Measurements from ENCODE around the gene ATP2C2.

ATP2C2 gene

DNA sequence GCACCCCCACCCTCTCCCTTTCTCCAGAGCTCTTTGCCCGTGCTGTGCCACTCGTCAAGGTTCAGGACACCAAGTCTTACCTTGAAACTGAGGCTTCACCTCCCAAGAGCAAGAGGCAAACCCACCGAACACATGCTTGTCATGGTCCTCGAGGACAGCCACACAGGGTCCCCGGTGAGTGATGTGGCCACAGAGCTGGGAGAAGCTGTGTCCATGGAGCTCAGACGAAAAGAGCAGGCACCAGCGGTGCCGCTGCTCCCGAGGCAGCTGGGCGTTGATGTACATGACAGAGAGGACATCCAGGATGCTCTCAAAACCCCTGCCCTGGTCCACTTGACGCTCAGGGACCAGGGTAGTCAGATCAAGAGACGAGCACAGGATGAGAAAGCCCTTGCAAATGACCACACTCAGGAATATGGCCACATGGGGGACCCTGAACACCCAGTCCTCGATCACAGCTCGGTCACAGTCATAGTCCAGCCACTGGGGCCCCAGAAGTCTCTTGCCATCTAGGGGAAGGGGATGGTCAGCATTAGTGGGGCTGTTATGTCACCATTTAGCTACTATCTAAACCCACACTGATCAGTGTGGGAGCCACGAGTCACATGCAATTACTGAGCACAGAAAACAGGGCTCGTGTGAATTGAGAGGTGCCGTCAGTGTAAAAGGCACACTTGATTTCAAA, 118.4 kb downstream of the ATP2C2 start:
- H3K36me3 ChIP-seq (ENCODE audit: control insufficient read depth in 1 of 2, insufficient read depth in 2 of 2, low read length in 2 of 2) = peaks cover 19 to 40% of the 10 kb centered on the region in 2 donors
- no peaks in the 10 kb centered on the region for H3K27me3 ChIP-seq (ENCODE audit: control insufficient read depth in 1 of 2, insufficient read depth in 2 of 2, low read length in 2 of 2)
- no peaks in the 10 kb centered on the region for H3K4me1 ChIP-seq (ENCODE audit: control insufficient read depth in 1 of 2, insufficient read depth in 2 of 2, low read length in 2 of 2)
- no peak overlapping the region for H3K9ac ChIP-seq (ENCODE audit: low read depth in 1 of 2, low read length in 2 of 2)
- no peak overlapping the region for H3K4me3 ChIP-seq (ENCODE audit: low read depth in 1 of 2, low read length in 2 of 2)
- H3K9me3 ChIP-seq (ENCODE audit: control insufficient read depth in 1 of 2, low read length in 2 of 2) = no peaks in the 10 kb centered on the region
- no peak overlapping the region for H3K27ac ChIP-seq (ENCODE audit: low read depth, low read length)

DNA sequence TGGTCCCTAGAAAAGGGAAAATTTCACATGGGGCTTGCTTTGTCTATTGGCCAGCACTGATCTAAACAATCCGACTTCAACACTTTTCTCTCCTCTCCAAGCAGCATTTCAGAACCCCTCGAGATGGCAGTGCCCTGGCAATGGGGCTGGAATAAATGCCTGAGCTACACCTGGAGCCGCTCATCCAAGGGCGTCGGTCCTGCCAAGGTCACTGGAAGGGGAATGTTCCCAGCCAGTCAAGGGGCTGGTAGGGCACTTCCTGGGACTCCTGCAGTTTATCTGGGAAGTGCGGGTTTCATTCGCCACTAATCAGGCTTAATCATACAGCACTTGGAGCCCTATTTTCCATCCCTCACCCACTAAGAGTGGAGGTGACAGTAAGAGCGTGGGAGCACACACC, 119.0 kb downstream of the ATP2C2 start:
- Histone ChIP-seq H3K27me3 (ENCODE audit: control insufficient read depth in 1 of 2, insufficient read depth in 2 of 2, low read length in 2 of 2) (no peaks in the 10 kb centered on the region), H3K36me3 (ENCODE audit: control insufficient read depth in 1 of 2, insufficient read depth in 2 of 2, low read length in 2 of 2) (peaks cover 19 to 36% of the 10 kb centered on the region in 2 donors), H3K27ac (ENCODE audit: low read depth, low read length) (no peak overlapping the region), H3K4me1 (ENCODE audit: control insufficient read depth in 1 of 2, insufficient read depth in 2 of 2, low read length in 2 of 2) (no peaks in the 10 kb centered on the region), H3K4me3 (ENCODE audit: low read depth in 1 of 2, low read length in 2 of 2) (no peak overlapping the region), H3K9me3 (ENCODE audit: control insufficient read depth in 1 of 2, low read length in 2 of 2) (no peaks in the 10 kb centered on the region), H3K9ac (ENCODE audit: low read depth in 1 of 2, low read length in 2 of 2) (no peak overlapping the region)

DNA sequence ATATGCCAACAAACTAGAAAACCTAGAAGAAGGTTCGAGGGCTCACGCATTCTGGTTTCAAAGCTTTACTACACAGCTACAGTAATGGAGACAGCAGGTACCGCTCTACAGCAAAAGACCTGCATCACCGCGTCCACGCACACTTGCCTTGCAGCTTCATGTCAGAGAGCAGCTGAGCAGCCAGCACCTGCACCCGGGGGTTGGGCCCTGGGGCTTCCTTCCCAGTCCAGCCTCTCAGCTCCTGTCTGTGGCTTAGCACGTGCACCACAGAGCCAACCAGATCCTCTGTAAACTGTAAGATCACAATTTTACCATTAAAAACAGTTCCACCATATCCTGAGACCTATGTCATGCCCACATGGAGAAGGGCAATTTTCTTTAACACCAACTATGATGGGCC, 120.8 kb downstream of the ATP2C2 start:
- Histone ChIP-seq H3K4me3 (ENCODE audit: low read depth in 1 of 2, low read length in 2 of 2) (no peak overlapping the region), H3K27ac (ENCODE audit: low read depth, low read length) (no peak overlapping the region), H3K9me3 (ENCODE audit: control insufficient read depth in 1 of 2, low read length in 2 of 2) (peaks cover 0 to 4% of the 10 kb centered on the region in 2 donors), H3K36me3 (ENCODE audit: control insufficient read depth in 1 of 2, insufficient read depth in 2 of 2, low read length in 2 of 2) (peaks cover 15 to 41% of the 10 kb centered on the region in 2 donors), H3K4me1 (ENCODE audit: control insufficient read depth in 1 of 2, insufficient read depth in 2 of 2, low read length in 2 of 2) (no peaks in the 10 kb centered on the region), H3K27me3 (ENCODE audit: control insufficient read depth in 1 of 2, insufficient read depth in 2 of 2, low read length in 2 of 2) (no peaks in the 10 kb centered on the region), H3K9ac (ENCODE audit: low read depth in 1 of 2, low read length in 2 of 2) (no peak overlapping the region)

DNA sequence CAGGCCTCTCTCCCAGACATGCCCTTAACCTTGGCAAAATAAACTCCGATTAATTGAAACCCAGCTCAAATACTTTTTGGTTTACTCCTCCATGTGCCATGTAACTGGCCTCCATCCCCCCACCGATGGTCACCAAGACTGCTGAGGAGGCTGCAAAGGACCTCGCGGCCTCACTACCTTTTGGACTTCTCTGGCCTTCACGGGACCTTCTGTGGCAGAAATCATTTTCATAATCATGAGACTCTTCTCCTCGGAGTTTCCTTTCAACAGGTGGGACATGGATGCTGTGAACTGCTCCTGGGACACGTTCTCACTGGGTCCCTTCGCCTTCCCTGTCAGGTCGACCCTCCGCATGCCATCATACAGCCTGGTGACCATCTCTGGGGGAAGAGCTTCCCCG, 127.2 kb downstream of the ATP2C2 start:
- Histone ChIP-seq H3K4me3 (ENCODE audit: low read depth in 1 of 2, low read length in 2 of 2) (no peak overlapping the region), H3K36me3 (ENCODE audit: control insufficient read depth in 1 of 2, insufficient read depth in 2 of 2, low read length in 2 of 2) (peaks cover 17 to 44% of the 10 kb centered on the region in 2 donors), H3K27me3 (ENCODE audit: control insufficient read depth in 1 of 2, insufficient read depth in 2 of 2, low read length in 2 of 2) (no peaks in the 10 kb centered on the region), H3K27ac (ENCODE audit: low read depth, low read length) (no peak overlapping the region), H3K4me1 (ENCODE audit: control insufficient read depth in 1 of 2, insufficient read depth in 2 of 2, low read length in 2 of 2) (no peaks in the 10 kb centered on the region), H3K9ac (ENCODE audit: low read depth in 1 of 2, low read length in 2 of 2) (no peak overlapping the region), H3K9me3 (ENCODE audit: control insufficient read depth in 1 of 2, low read length in 2 of 2) (peaks cover 0 to 4% of the 10 kb centered on the region in 2 donors)

DNA sequence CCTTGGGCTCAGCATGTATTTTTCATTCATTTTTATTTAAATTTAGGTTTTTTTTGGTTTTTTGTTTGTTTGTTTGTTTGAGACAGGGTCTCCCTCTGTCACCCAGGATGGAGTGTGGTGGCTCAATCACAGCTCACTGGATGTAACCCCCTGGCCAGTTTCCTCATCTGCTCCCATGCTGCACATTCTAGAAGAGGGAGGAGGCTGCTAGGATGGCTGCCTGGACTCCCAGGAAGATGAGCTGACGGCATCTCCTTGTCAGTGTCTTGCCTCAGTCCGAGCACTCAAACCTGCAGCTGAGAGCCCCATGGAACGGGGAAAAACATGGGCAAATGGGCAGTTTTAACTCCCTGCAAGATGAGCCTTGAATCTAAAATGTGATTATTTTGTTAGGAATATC, 128.7 kb downstream of the ATP2C2 start:
- no peaks in the 10 kb centered on the region for H3K27me3 ChIP-seq (ENCODE audit: control insufficient read depth in 1 of 2, insufficient read depth in 2 of 2, low read length in 2 of 2)
- no peak overlapping the region for H3K4me3 ChIP-seq (ENCODE audit: low read depth in 1 of 2, low read length in 2 of 2)
- no peak overlapping the region for H3K9ac ChIP-seq (ENCODE audit: low read depth in 1 of 2, low read length in 2 of 2)
- peaks cover 0 to 4% of the 10 kb centered on the region in 2 donors for H3K9me3 ChIP-seq (ENCODE audit: control insufficient read depth in 1 of 2, low read length in 2 of 2)
- no peak overlapping the region for H3K27ac ChIP-seq (ENCODE audit: low read depth, low read length)
- peaks cover 7 to 9% of the 10 kb centered on the region in 2 donors for H3K4me1 ChIP-seq (ENCODE audit: control insufficient read depth in 1 of 2, insufficient read depth in 2 of 2, low read length in 2 of 2)
- H3K36me3 ChIP-seq (ENCODE audit: control insufficient read depth in 1 of 2, insufficient read depth in 2 of 2, low read length in 2 of 2) = peaks cover 17 to 44% of the 10 kb centered on the region in 2 donors

DNA sequence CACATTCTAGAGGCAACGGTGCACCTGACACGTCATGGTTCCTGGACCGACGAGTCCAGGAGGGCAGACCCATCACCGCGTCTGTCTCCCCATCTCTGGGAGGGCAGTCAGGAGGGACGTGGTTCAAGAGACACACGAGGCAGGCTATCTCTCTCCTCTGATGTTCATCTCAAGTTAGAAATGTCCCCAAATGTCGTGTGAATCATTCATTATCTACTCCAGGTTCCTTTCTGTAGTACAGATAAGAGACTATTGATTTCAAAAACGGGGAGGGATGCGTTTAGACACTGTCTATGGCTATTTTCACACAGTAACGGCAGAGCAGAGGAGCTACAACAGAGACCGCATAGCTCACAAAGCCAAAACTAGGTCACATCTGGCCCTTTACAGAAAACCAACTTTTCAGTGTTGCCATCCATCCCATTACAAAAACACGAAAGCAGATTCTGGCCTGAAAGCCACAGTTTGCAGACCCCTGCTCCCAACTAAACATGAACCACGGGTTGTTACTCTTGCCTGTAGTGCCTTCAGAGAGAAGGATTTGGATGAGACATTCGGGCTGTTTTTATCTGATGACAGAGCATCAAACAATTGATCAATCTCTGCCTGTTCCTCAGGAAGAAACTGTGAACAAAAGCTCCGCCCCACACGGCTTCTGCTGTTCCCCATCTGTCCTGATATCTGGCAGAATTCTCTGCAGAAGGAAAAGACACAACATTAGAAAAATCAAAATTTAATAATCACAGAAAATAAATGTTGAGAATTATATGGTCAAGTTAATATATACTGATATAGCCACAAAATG, 129.3 kb downstream of the ATP2C2 start:
- Histone ChIP-seq H3K9me3 (ENCODE audit: control insufficient read depth in 1 of 2, low read length in 2 of 2) (peaks cover 0 to 4% of the 10 kb centered on the region in 2 donors), H3K4me3 (ENCODE audit: low read depth in 1 of 2, low read length in 2 of 2) (no peak overlapping the region), H3K27ac (ENCODE audit: low read depth, low read length) (no peak overlapping the region), H3K9ac (ENCODE audit: low read depth in 1 of 2, low read length in 2 of 2) (no peak overlapping the region), H3K27me3 (ENCODE audit: control insufficient read depth in 1 of 2, insufficient read depth in 2 of 2, low read length in 2 of 2) (no peaks in the 10 kb centered on the region), H3K4me1 (ENCODE audit: control insufficient read depth in 1 of 2, insufficient read depth in 2 of 2, low read length in 2 of 2) (peaks cover 7 to 14% of the 10 kb centered on the region in 2 donors), H3K36me3 (ENCODE audit: control insufficient read depth in 1 of 2, insufficient read depth in 2 of 2, low read length in 2 of 2) (peaks cover 20 to 44% of the 10 kb centered on the region in 2 donors)

DNA sequence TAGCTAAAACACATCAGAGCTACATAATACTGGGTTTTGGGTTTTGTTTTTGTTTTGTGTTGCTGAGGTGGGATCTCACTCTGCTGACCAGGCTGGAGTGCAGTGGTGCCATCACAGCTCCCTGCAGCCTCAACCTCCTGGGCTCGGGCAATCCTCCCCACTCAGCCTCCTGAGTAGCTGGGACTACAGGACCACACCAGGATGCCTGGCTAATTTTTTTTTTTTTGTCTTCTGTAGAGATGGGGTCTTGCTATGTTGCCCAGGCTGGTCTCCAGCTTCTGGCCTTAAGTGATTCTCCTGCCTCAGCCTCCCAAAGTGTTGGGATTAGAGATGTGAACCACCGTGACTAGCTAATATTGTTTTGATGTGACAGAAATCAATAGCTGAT, 129.9 kb downstream of the ATP2C2 start:
- Histone ChIP-seq H3K9me3 (ENCODE audit: control insufficient read depth in 1 of 2, low read length in 2 of 2) (peaks cover 0 to 4% of the 10 kb centered on the region in 2 donors), H3K4me1 (ENCODE audit: control insufficient read depth in 1 of 2, insufficient read depth in 2 of 2, low read length in 2 of 2) (peaks cover 11 to 14% of the 10 kb centered on the region in 2 donors), H3K27ac (ENCODE audit: low read depth, low read length) (no peak overlapping the region), H3K9ac (ENCODE audit: low read depth in 1 of 2, low read length in 2 of 2) (no peak overlapping the region), H3K27me3 (ENCODE audit: control insufficient read depth in 1 of 2, insufficient read depth in 2 of 2, low read length in 2 of 2) (no peaks in the 10 kb centered on the region), H3K4me3 (ENCODE audit: low read depth in 1 of 2, low read length in 2 of 2) (no peak overlapping the region), H3K36me3 (ENCODE audit: control insufficient read depth in 1 of 2, insufficient read depth in 2 of 2, low read length in 2 of 2) (peaks cover 20 to 38% of the 10 kb centered on the region in 2 donors)

DNA sequence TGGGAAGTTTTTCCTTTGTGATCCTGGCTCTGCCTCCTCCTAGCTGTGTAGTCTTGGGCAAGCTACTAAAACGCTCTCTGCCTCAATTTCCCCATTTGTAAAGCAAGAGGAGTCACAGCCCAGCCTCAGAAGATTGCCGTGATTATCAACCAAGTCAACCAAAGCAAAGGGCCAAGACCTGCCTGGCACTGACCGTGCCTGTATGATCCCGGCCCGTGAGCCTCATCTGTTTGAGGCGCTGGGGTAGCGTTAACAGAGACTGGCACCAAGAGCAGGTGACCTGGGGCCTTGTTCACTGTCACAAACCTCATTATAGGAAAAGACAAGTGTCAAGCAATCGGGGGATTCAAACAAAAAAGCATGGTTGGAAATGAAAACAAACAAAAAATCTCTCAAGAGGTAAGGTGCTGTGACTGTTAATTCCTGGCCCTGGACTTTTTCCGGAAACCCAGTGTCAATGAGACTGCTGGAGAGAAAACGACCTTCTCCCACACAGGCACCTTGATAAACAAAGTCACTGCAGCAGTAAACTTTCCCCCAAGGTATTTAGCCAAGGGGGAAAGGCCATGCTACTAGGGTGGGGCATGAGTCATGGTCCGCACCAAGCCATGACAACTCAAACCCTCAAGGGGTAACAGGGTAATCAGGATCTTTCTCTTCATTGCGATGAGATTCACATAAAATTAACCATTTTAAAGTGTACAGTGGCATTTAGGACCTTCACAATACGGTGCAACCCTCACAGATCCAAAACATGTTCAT, 130.7 kb downstream of the ATP2C2 start:
- no peaks in the 10 kb centered on the region for H3K9me3 ChIP-seq (ENCODE audit: control insufficient read depth in 1 of 2, low read length in 2 of 2)
- H3K4me3 ChIP-seq (ENCODE audit: low read depth in 1 of 2, low read length in 2 of 2) = no peak overlapping the region
- H3K9ac ChIP-seq (ENCODE audit: low read depth in 1 of 2, low read length in 2 of 2) = no peak overlapping the region
- no peak overlapping the region for H3K27ac ChIP-seq (ENCODE audit: low read depth, low read length)
- H3K27me3 ChIP-seq (ENCODE audit: control insufficient read depth in 1 of 2, insufficient read depth in 2 of 2, low read length in 2 of 2) = no peaks in the 10 kb centered on the region
- peaks cover 19 to 20% of the 10 kb centered on the region in 2 donors for H3K4me1 ChIP-seq (ENCODE audit: control insufficient read depth in 1 of 2, insufficient read depth in 2 of 2, low read length in 2 of 2)
- H3K36me3 ChIP-seq (ENCODE audit: control insufficient read depth in 1 of 2, insufficient read depth in 2 of 2, low read length in 2 of 2) = peaks cover 20 to 32% of the 10 kb centered on the region in 2 donors

DNA sequence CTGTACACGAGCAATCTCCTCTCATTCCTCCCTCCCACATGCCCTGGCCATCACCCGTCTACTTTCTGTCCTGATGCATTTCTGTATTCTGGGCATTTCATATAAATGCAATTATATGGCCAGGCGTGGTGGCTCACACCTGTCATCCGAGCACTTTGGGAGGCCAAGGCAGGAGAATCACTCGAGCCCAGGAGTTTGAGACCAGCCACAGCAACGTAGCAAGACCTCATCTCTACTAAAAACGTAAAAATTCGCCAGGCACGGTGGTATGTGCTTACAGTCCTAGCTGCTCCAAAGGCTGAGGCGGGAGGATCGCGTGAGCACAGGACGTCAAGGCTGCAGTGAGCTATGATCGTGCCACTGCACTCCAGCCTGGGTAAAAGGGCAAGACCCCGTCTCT, 131.3 kb downstream of the ATP2C2 start:
- no peaks in the 10 kb centered on the region for H3K27me3 ChIP-seq (ENCODE audit: control insufficient read depth in 1 of 2, insufficient read depth in 2 of 2, low read length in 2 of 2)
- no peak overlapping the region for H3K4me3 ChIP-seq (ENCODE audit: low read depth in 1 of 2, low read length in 2 of 2)
- no peak overlapping the region for H3K27ac ChIP-seq (ENCODE audit: low read depth, low read length)
- H3K9me3 ChIP-seq (ENCODE audit: control insufficient read depth in 1 of 2, low read length in 2 of 2) = no peaks in the 10 kb centered on the region
- H3K9ac ChIP-seq (ENCODE audit: low read depth in 1 of 2, low read length in 2 of 2) = no peak overlapping the region
- peaks cover 20 to 27% of the 10 kb centered on the region in 2 donors for H3K36me3 ChIP-seq (ENCODE audit: control insufficient read depth in 1 of 2, insufficient read depth in 2 of 2, low read length in 2 of 2)
- peaks cover 19 to 21% of the 10 kb centered on the region in 2 donors for H3K4me1 ChIP-seq (ENCODE audit: control insufficient read depth in 1 of 2, insufficient read depth in 2 of 2, low read length in 2 of 2)

DNA sequence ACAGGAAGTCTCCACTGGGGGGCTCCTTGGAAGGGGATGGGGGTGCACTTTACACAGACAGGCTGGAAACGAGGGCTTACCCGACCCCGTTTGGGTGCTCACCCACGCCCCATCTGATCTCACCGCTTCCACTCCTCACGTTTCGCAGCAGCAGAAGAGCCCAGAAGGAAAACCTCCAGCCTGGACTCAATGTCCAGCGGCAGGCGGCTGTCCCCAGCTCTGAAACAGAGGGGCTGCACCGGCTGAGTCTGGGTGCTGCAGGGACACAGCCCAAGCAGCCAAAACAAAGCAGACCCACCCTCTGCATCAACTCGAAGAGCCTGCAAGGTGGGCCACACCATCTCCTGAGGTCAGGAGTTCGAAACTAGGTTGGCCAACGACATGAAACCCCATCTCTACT, 132.2 kb downstream of the ATP2C2 start:
- Histone ChIP-seq H3K9ac (ENCODE audit: low read depth in 1 of 2, low read length in 2 of 2) (no peak overlapping the region), H3K4me1 (ENCODE audit: control insufficient read depth in 1 of 2, insufficient read depth in 2 of 2, low read length in 2 of 2) (peaks cover 25 to 30% of the 10 kb centered on the region in 2 donors), H3K36me3 (ENCODE audit: control insufficient read depth in 1 of 2, insufficient read depth in 2 of 2, low read length in 2 of 2) (peaks cover 17 to 23% of the 10 kb centered on the region in 2 donors), H3K4me3 (ENCODE audit: low read depth in 1 of 2, low read length in 2 of 2) (no peak overlapping the region), H3K27me3 (ENCODE audit: control insufficient read depth in 1 of 2, insufficient read depth in 2 of 2, low read length in 2 of 2) (no peaks in the 10 kb centered on the region), H3K9me3 (ENCODE audit: control insufficient read depth in 1 of 2, low read length in 2 of 2) (no peaks in the 10 kb centered on the region), H3K27ac (ENCODE audit: low read depth, low read length) (no peak overlapping the region)

All from duodenal mucosa (tissue), 2 donors.